Measurements from ENCODE around the gene CYBC1. TPM values are rescaled to one million over a fixed set of nuclear protein-coding genes. Genes with fewer than 3 reads are reported as not detected.

The CYBC1 gene
- total and polyA plus RNA-seq, 4 donors, result 23.2 to 45.6 (median 34.9) TPM

GRCh38 chr17:82407255-82407654, 43.3 kb downstream of the CYBC1 start:
- Histone ChIP-seq H3K9ac (ENCODE audit: low read depth in 1 of 2, low read length in 2 of 2) (no peak overlapping the region), H3K9me3 (ENCODE audit: control insufficient read depth in 4 of 4, low read length in 3 of 4) (no peaks in the 10 kb centered on the region), H3K36me3 (ENCODE audit: control insufficient read depth in 4 of 4, insufficient read depth in 3 of 4, low read depth in 1 of 4, low read length in 3 of 4) (peaks cover 0 to 16% (median 2%) of the 10 kb centered on the region in 4 donors), H3K27ac (ENCODE audit: low read depth in 1 of 2, low read length in 2 of 2) (no peak overlapping the region), H3K4me1 (ENCODE audit: control insufficient read depth in 4 of 4, insufficient read depth in 4 of 4, low read length in 3 of 4) (peaks cover 0 to 9% (median 4%) of the 10 kb centered on the region in 4 donors), H3K27me3 (ENCODE audit: control insufficient read depth in 4 of 4, insufficient read depth in 4 of 4, low read length in 3 of 4) (no peaks in the 10 kb centered on the region), H3K4me3 (ENCODE audit: low read depth in 1 of 3, low read length in 3 of 3) (no peak overlapping the region)
- DNase-seq (ENCODE audit: low spot score), result no peak
- TF ChIP-seq MAX (IDR thresholded peaks at IDR 0.05) (no peak), GABPA (IDR thresholded peaks at IDR 0.05 in 1 of 2, conservative IDR thresholded peaks at IDR 0.05 in 1 of 2) (no peak), HNF4A (conservative IDR thresholded peaks at IDR 0.05) (no peak), RAD21 (IDR thresholded peaks at IDR 0.05) (no peak), CTCF (IDR thresholded peaks at IDR 0.05; ENCODE audit: low read depth, low read length, missing input control) (no peak), YY1 (IDR thresholded peaks at IDR 0.05) (no peak), HNF4G (IDR thresholded peaks at IDR 0.05) (no peak), ZBTB33 (IDR thresholded peaks at IDR 0.05) (no peak), TAF1 (conservative IDR thresholded peaks at IDR 0.05) (no peak), SP1 (IDR thresholded peaks at IDR 0.05) (no peak), REST (IDR thresholded peaks at IDR 0.05) (no peak), ATF3 (IDR thresholded peaks at IDR 0.05) (no peak), FOXA2 (IDR thresholded peaks at IDR 0.05) (no peak), EGR1 (IDR thresholded peaks at IDR 0.05; ENCODE audit: low read depth in 2 of 2) (no peak)
- 89% methylated on average over 13 of the region's 13 CpGs for WGBS

- Histone ChIP-seq H3K4me1 (ENCODE audit: control insufficient read depth in 4 of 4, insufficient read depth in 4 of 4, low read length in 3 of 4) (peaks cover 0 to 4% (median 2%) of the 10 kb centered on the region in 4 donors), H3K9ac (ENCODE audit: low read depth in 1 of 2, low read length in 2 of 2) (no peak overlapping the region), H3K36me3 (ENCODE audit: control insufficient read depth in 4 of 4, insufficient read depth in 3 of 4, low read depth in 1 of 4, low read length in 3 of 4) (peaks cover 0 to 16% (median 3%) of the 10 kb centered on the region in 4 donors), H3K27me3 (ENCODE audit: control insufficient read depth in 4 of 4, insufficient read depth in 4 of 4, low read length in 3 of 4) (no peaks in the 10 kb centered on the region), H3K27ac (ENCODE audit: low read depth in 1 of 2, low read length in 2 of 2) (no peak overlapping the region), H3K4me3 (ENCODE audit: low read depth in 1 of 3, low read length in 3 of 3) (no peak overlapping the region), H3K9me3 (ENCODE audit: control insufficient read depth in 4 of 4, low read length in 3 of 4) (no peaks in the 10 kb centered on the region)
- TF ChIP-seq RAD21 (IDR thresholded peaks at IDR 0.05) (no peak), ZBTB33 (IDR thresholded peaks at IDR 0.05) (no peak), MAX (IDR thresholded peaks at IDR 0.05) (no peak), ATF3 (IDR thresholded peaks at IDR 0.05) (no peak), SP1 (IDR thresholded peaks at IDR 0.05) (no peak), TAF1 (conservative IDR thresholded peaks at IDR 0.05) (no peak), EGR1 (IDR thresholded peaks at IDR 0.05; ENCODE audit: low read depth in 2 of 2) (no peak)
- 97% methylated on average over 14 of the region's 14 CpGs for WGBS
- DNase-seq (ENCODE audit: low spot score), result no peak
Observed at GRCh38 chr17:82406131-82406671, 44.4 kb downstream of the CYBC1 start.

Data from liver (tissue), 9 donors.